ENCODE measurements around the gene TBL3. TPM values are rescaled to one million over a fixed set of nuclear protein-coding genes. Genes with fewer than 3 reads are reported as not detected.
A peak's percentile ranks its signal among the peaks of the same experiment; 100 is the strongest.

TBL3 gene
- total and polyA plus RNA-seq, 9 of the 15 experiments (the other 6 are each of a cell fraction or from before 2014, with no cell fraction given): 0.97 to 117 (median 24.5) TPM

GRCh38 chr16:1983544-1984346 lies 11.9 kb downstream of the TBL3 start, which contains the start of gene GFER (continued):
- no peak for TF ChIP-seq ZNF449 (CRISPR knock-in tag; IDR thresholded peaks at IDR 0.05)
- TF ChIP-seq CC2D1A (IDR thresholded peaks at IDR 0.05): no peak
- no peak for TF ChIP-seq NR1H2 (CRISPR knock-in tag; IDR thresholded peaks at IDR 0.05)
- TF ChIP-seq ZBTB40 (IDR thresholded peaks at IDR 0.05): peak; percentile 31; the same call in 1 of the 2 replicates
- no peak for TF ChIP-seq ZBTB40 (CRISPR knock-in tag; IDR thresholded peaks at IDR 0.05)
- no peak for TF ChIP-seq KAT2B (IDR thresholded peaks at IDR 0.05; ENCODE audit: low read depth, low read length)
- TF ChIP-seq ARNT (IDR thresholded peaks at IDR 0.05): no peak
- no peak for TF ChIP-seq MCM2 (IDR thresholded peaks at IDR 0.05; ENCODE audit: low read depth)
- TF ChIP-seq MYBL2 (IDR thresholded peaks at IDR 0.05; ENCODE audit: low read depth): no peak
- TF ChIP-seq MYBL2 (CRISPR knock-in tag; IDR thresholded peaks at IDR 0.05; ENCODE audit: borderline replicate concordance): no peak
- peak; percentile 92 for TF ChIP-seq RBBP5 (IDR thresholded peaks at IDR 0.05; ENCODE audit: borderline replicate concordance, insufficient read depth, low read length, poor library complexity, severe bottlenecking)
- peak; percentile 67; the same call in 1 of the 2 replicates for TF ChIP-seq ZNF124 (CRISPR knock-in tag; IDR thresholded peaks at IDR 0.05)
- TF ChIP-seq BCL6 (CRISPR knock-in tag; IDR thresholded peaks at IDR 0.05): no peak
- no peak for TF ChIP-seq RHOXF2B (CRISPR knock-in tag; conservative IDR thresholded peaks at IDR 0.05)
